ENCODE data around the gene GPRC5D.

Gene GPRC5D

GRCh38 chr12:12927211-12928079 lies 24.5 kb downstream of the GPRC5D start:
- no peak for TF ChIP-seq CTCF (IDR thresholded peaks at IDR 0.05; ENCODE audit: low read depth, low read length, missing control alignments)
- DNase-seq (ENCODE audit: low read depth), result peak; percentile 63
- H3K4me3 ChIP-seq (ENCODE audit: low read depth, low read length), result peak overlapping the region; percentile 41

DNA sequence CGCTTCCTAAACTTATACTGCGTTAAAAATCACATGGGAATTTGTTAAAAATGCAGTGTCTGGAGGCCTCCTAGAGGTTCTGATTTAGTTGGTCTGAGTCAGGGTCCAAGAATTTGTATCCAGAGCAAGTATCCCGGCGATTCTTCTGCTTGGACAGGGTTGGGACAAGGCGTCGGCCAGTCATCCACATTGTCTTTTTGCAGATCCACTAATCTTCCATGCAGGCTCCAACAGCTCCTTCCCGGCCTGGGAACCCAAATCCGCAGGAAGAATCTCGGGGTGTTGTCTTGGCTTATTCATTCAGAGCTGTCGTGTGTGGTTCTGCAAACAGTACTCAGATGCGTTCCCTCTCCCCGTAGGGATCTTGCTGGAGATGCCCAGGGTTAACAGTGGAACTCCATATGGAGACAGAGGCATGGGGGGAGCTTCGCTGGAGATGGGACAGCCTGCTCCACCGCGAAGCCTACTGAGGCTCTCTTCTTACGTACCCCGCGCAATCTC lies 25.3 kb downstream of the GPRC5D start:
- no peak overlapping the region for H3K4me3 ChIP-seq (ENCODE audit: low read depth, low read length)
- DNase-seq (ENCODE audit: low read depth), result no peak
- TF ChIP-seq CTCF (IDR thresholded peaks at IDR 0.05; ENCODE audit: low read depth, low read length, missing control alignments), result no peak

GRCh38 chr12:12925388-12925787 lies 26.6 kb downstream of the GPRC5D start:
- no peak for DNase-seq (ENCODE audit: low read depth)
- no peak for TF ChIP-seq CTCF (IDR thresholded peaks at IDR 0.05; ENCODE audit: low read depth, low read length, missing control alignments)
- H3K4me3 ChIP-seq (ENCODE audit: low read depth, low read length), result no peak overlapping the region

DNA sequence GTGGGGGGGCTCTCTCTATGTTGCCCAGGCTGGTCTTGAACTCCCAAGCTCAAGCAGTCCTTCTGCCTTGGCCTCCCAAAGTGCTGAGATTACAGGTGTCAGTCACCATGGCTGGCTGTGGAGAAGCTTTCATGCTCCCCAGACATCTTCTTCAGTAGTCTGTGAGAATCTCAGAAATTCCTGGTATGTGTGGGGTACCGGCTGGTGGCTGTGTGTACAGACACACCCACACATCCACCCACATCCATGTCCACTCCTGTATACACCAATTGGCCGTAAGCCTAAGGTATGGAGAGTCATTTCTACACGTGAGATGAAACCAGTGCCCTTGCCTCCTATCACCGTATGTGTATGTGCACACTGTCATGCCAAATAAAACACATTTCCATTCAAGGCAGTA lies 27.8 kb downstream of the GPRC5D start:
- H3K4me3 ChIP-seq (ENCODE audit: low read depth, low read length), result no peak overlapping the region
- DNase-seq (ENCODE audit: low read depth), result no peak
- TF ChIP-seq CTCF (IDR thresholded peaks at IDR 0.05; ENCODE audit: low read depth, low read length, missing control alignments), result no peak

GRCh38 chr12:12922978-12923377 lies 29.0 kb downstream of the GPRC5D start:
- TF ChIP-seq CTCF (IDR thresholded peaks at IDR 0.05; ENCODE audit: low read depth, low read length, missing control alignments), result no peak
- DNase-seq (ENCODE audit: low read depth), result no peak
- no peak overlapping the region for H3K4me3 ChIP-seq (ENCODE audit: low read depth, low read length)

DNA sequence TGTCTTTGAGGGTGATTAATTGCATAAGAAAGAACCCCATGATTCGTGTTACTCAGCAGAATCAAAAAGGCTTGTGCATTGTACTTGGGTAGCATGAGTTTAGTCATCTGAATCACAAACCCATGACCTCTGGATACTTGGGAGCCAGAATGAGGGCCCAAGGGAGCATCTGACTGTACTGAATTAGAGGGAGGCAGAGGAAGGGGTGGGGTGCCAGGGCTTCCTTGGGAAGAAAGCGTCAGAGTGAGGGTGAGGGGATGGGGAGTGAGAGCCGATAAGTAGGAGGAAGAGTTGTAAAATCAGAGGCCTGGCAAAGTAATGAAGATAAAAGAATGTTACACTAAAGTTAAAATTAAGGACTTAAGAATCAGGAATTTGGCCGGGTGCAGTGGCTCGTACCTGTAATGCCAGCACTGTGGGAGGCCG lies 29.8 kb downstream of the GPRC5D start:
- no peak for TF ChIP-seq CTCF (IDR thresholded peaks at IDR 0.05; ENCODE audit: low read depth, low read length, missing control alignments)
- no peak overlapping the region for H3K4me3 ChIP-seq (ENCODE audit: low read depth, low read length)
- no peak for DNase-seq (ENCODE audit: low read depth)

Measured in GM12864 (cell line).